GM23338 (cell line): ENCODE data around the gene TFAP2A.

Experiments
- EZH2 ChIP-seq: fragments of 200-600 bp; sonication (generic); IDR thresholded peaks from one replicate; pipeline ENCODE4 v1.8.0; 2017; ENCODE audit warnings: antibody characterized with exemption, mild to moderate bottlenecking, low read depth; ENCODE audit not compliant: unreplicated experiment
- POLR2AphosphoS5 ChIP-seq: IDR thresholded peaks from 2 replicates; pipeline ENCODE4 v1.6.1; 2016; ENCODE audit warnings: antibody characterized with exemption, low read depth
- TF ChIP-seq, protein P1 (sequence below), 2 experiments: fragments of 200-600 bp in 1 of 2; sonication (generic) in 1 of 2; conservative IDR thresholded peaks; 2 replicates each; pipeline versions ENCODE4 v1.5.1 to v1.6.1; 2016 to 2017; ENCODE audit warnings: antibody characterized with exemption in 2 of 2, low read depth in 2 of 2, mild to moderate bottlenecking in 2 of 2, moderate library complexity in 1 of 2

DNA sequence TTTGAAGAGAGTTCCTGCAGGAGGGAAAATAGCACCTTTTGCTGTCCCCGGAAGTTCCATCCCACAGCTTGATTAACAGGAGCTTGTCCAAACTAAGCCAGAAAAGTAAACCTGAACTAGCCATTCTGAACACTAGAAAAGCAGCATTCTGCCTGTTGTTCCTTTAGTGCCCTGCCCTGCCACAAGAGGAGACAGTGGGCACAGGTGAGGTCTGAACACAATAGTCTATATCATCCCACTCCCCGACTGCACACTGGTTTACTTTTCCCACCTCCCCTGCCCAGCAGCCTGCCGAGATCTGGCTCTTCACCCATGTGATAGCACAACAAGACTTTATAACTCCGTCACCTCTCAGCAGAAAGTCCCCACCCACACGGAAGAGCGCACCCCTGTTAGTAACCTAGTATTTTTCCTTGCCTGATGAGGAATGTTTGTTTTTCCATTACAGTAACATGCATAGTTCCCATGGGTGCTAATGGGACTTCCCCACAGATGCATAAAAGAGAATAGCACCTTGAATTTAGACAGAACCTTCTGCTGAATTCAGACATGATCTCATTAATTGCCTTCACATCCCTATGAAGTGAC lies 59.7 kb downstream of the TFAP2A start:
- TF ChIP-seq POLR2AphosphoS5 (no peak), EZH2 (no peak)
- TF ChIP-seq, protein P1, sequence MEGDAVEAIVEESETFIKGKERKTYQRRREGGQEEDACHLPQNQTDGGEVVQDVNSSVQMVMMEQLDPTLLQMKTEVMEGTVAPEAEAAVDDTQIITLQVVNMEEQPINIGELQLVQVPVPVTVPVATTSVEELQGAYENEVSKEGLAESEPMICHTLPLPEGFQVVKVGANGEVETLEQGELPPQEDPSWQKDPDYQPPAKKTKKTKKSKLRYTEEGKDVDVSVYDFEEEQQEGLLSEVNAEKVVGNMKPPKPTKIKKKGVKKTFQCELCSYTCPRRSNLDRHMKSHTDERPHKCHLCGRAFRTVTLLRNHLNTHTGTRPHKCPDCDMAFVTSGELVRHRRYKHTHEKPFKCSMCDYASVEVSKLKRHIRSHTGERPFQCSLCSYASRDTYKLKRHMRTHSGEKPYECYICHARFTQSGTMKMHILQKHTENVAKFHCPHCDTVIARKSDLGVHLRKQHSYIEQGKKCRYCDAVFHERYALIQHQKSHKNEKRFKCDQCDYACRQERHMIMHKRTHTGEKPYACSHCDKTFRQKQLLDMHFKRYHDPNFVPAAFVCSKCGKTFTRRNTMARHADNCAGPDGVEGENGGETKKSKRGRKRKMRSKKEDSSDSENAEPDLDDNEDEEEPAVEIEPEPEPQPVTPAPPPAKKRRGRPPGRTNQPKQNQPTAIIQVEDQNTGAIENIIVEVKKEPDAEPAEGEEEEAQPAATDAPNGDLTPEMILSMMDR (conservative IDR thresholded peaks at IDR 0.05; ENCODE audit: low read depth in 2 of 2): no peak
